ENCODE data around the gene GP1BB.

Gene GP1BB

GRCh38 chr22:19773470-19774040, 50.2 kb downstream of the GP1BB start:
- no peak for DNase-seq (ENCODE audit: low read depth)
- no peak overlapping the region for H3K4me3 ChIP-seq (ENCODE audit: low read depth, low read length)
- no peak for TF ChIP-seq CTCF (IDR thresholded peaks at IDR 0.05; ENCODE audit: insufficient read depth, low read depth, low read length, missing control alignments)
